Left forelimb (tissue), 1 donor: ENCODE results near the gene SGSM2.

Experiments
- DNase-seq: peaks from one replicate; pipeline ENCODE4 v3.0.0-alpha.2; 2018; ENCODE audit warnings: low spot score

Gene SGSM2

GRCh38 chr17:2368359-2368758 lies 31.1 kb downstream of the SGSM2 start:
- DNase-seq, result no peak

DNA sequence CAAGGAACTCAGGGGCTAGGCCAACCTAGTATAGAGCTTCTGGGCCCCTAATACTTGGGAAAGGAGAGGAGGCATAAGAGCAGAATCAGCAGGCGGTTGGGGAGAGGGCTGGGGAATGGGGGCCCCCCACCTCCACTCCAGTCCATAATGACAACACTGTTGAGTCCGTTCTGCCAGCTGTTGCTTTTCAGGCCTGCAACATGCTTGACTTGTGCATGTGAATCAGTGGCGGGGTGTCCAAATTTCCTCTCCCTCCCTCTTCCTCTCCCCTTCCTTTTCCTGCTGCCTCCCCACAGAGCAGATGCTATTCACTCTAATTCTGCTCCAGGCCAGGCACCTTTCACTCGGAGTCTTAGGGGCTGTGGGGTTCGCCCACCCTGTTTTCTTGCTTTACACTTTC lies 31.7 kb downstream of the SGSM2 start:
- no peak for DNase-seq

- DNase-seq, result no peak
Observed at GRCh38 chr17:2369551-2370210, 32.4 kb downstream of the SGSM2 start.

DNA sequence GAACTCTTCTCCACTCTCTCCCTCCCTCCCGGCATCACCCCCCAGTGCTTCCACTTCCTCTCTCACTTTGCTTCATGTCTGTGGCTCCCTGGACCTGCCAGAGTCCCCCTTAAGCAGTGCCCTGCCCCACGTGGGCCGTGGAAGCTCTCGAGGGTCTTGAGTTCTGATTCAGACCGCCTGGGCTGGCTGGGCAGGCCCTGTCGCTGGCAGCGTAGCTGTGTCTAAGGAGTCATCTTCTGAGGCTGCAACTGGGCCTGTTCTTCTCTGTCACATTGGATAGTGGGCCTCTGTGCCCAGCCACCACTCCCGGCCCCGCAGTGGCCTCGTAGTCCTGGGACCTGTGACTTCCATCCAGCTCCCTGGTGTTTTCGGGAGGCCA lies 32.9 kb downstream of the SGSM2 start:
- no peak for DNase-seq

- DNase-seq, result no peak
Observed at GRCh38 chr17:2371183-2372130, 34.2 kb downstream of the SGSM2 start.

GRCh38 chr17:2372180-2372579 lies 34.9 kb downstream of the SGSM2 start:
- DNase-seq, result no peak

GRCh38 chr17:2372681-2373080 lies 35.4 kb downstream of the SGSM2 start:
- DNase-seq, result no peak

DNA sequence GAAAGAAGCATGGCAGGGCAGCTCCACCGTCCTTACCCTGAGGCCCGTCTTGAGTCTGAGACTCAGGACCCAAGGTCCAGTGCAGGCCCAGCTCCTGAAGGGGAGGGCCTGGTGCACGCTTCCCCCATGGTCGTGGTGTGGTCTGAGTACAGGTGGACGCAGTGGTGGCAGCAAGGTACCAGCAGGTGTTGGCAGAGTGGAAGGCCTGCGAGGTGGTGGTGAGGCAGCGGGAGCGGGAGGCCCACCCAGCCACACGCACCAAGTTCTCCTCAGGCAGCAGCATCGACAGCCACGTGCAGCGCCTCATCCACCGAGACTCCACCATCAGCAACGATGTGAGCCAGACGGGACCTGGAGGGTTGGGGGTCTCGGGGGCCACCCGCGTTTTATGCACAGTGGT lies 35.9 kb downstream of the SGSM2 start:
- no peak for DNase-seq

DNA sequence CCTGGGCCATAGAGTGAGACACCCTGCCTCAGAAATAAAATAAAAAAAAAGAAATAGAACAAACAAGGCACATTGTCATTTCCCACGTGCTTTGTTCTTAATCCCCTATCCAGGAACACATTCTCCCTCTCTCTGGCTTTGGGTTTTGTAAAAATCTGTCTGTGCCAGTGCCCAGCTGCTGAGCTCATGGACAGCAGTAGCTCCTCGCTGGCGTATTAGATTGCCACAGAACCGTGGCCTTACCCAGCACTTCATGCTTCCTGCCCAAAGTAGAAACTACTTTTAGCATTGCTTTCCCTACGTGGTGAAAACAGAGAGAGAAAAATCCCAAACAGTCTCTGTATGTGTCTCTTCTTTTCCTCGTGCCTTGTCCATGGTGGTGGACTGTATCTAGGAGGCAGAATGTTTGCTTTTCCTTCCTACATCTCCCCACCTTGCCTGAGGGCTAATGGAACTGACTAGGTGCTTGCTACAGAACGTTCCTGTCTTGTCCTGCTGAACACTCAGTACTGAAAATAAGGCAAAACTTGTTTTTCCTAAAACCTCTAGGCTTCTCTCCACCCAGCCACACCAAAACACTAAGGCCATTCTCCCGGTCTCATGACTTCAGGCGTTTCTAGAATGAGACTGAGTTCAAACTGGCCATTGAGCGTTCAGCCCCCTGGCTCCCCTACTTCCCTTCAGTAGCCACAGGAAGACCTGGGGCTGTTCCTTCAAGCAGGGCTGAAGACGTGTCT lies 37.4 kb downstream of the SGSM2 start:
- no peak for DNase-seq

DNA sequence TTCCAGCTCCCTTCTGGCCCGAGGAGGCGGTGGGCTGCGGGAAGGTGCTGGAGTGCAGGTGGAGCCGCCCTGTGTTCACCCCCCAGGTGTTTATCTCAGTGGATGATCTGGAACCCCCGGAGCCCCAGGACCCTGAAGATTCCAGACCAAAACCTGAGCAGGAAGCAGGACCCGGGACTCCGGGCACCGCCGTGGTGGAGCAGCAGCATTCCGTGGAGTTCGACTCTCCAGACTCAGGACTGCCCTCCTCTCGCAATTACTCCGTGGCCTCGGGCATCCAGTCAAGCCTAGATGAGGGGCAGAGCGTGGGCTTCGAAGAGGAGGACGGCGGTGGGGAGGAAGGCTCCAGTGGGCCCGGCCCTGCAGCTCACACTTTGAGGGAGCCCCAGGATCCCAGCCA lies 38.1 kb downstream of the SGSM2 start:
- DNase-seq, result no peak

DNA sequence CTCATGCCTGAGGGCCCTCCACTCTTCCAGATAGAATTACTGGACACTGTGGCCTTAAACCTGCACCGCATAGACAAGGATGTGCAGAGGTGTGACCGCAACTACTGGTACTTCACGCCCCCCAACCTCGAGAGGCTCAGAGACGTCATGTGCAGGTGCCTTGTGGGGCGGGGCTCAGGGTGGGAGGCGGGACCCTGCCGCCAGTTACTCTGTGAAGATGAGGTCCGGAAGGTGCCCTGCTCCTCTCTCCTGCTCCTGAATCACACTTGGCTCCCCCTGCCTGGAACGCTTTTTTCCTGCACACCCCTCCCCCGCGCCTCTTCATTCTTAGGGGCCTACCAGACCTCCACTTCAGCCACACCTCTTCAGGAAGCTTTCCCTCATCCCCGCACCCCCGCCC lies 38.8 kb downstream of the SGSM2 start:
- DNase-seq, result no peak

DNA sequence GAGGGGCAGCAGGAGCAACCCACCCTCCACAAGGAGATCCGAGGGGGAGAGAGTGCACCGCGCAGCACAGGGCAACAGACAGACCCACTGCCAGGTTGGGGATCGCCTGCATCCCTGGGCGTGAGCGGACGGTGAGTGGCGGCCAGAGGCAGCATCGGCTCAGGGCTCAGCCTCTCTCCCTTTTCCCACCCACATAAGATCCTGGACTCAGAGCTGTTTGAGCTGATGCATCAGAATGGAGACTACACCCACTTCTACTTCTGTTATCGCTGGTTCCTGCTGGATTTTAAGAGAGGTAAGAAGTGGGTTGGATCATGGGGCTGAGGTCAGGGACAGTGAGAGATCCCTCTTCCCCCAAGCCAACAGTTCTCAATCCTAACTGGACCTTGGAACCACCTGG lies 40.4 kb downstream of the SGSM2 start:
- DNase-seq, result no peak

- DNase-seq, result no peak
Observed at GRCh38 chr17:2378905-2379304, 41.6 kb downstream of the SGSM2 start.

GRCh38 chr17:2379489-2380225 lies 42.4 kb downstream of the SGSM2 start:
- DNase-seq, result no peak

GRCh38 chr17:2380226-2380922 lies 43.1 kb downstream of the SGSM2 start:
- no peak for DNase-seq

DNA sequence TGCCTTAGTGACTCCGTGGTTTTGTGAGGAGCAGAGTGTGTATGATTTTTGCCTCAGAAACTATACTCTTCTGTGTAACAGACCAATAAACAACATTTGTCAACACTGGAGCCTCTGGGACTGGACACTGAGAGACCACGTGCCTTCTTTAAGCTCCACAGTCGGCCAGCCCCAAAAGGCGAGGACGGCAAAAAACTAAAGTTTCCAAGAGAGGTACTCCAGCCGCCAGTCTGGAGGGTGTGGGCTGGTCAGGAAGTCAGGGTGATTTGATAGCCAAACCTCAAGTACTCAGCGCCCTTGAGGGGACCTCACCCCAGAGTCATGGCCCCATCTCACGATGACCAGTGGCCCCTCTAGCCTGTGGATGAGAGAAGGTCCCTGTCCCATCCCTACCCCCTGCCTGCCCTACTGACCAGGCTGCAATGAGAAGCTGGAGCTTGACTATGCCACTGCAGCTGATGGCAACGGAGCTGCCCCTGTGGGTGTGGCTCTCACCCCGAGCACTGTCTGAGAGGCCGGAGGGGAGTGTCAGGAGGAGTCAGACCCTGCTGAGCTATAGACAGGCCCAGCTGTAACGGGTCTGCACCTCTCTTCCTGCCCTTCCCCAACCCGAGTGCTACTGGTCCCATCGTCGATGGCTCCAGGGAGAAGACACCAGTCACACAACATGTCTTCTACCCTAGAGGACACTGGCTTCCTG lies 43.8 kb downstream of the SGSM2 start:
- DNase-seq, result no peak

GRCh38 chr17:2383628-2384167 lies 46.4 kb downstream of the SGSM2 start:
- no peak for DNase-seq

DNA sequence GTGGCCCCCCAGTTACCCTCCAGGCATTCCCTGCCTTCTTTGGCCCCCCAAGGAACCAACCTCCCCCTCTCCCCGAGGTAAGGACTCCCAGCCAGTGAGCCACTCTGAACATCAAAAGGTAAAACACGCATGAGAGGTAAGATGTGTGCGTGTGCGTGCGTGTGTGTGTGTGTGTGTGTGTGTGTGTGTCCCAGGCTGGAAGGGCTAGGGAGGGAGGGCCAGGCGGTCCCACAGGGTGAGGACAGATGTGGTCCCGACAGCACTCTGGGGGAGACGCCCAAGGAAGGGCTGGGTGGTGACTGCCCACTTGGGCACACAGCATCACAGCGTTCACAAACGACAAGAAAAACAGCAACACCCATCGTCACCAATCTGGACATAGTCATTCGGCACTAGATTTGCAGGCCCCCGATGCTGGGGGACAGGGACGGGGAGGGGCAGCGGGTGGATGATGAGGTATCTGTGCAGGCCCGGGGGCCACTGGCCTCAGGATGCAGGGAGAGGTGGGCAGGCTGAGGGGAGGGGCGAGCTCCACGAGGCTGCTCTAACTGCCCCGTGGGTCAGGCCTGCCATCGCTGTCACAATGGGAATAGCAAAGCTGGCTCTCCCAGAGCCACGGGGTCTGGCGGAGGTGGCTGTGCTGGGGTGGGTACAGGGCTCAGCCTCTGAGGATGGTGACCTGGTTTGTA lies 47.3 kb downstream of the SGSM2 start:
- no peak for DNase-seq

DNA sequence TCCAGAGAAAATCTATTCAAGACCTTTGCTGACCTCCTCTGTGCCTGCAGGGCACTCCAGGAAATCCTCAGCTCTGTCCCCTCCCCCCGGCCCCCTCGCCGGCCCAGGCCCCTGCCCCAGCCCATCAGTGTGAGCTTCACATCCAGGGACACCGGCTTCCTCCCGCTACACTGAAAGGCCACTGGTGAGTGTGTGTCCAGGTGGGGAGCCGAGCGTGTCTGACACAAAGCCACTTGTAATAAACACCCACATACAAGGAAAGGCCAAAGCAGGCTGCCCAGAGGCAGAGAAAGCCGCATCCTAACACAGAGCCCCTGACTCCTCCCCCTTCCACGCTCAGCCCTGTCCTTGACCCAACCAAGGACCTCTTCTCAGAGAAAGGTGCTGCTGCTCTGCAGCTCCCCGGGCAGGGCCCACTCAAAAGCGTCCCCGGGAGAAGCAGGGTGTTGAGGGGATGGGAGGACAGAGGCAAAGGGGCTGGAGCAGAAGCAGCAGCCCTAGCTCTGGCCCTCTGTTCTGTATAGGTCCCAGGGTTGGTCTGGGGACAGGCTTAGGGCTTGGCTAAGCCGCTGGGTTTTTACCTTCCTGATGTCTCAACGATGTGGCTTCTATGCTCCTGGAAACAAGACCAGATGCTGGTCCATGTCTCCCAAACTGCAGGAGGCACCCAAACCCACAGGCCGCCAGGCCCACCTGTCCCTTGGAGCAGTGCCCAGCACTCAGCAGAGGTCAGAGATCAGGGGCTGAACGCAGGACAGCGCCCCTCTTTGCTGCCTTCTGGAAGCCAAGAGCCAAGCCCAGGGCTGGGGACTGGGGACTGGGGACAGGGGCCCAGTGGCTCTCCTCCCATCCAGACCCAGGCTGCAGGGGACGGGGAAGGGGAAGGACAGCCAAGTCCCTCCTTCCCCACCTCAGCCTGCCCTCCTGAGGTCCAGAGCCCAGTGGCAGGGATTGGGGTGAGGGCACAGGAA lies 48.2 kb downstream of the SGSM2 start:
- DNase-seq, result no peak
